ENCODE results near the gene DCANP1.
A peak's percentile ranks its signal among the peaks of the same experiment; 100 is the strongest.

The DCANP1 gene

GRCh38 chr5:135435467-135436330 lies 11.4 kb downstream of the DCANP1 start:
- Mint-ChIP-seq H3K27ac (no peak overlapping the region), H3K27me3 (peaks cover 4 to 6% of the 10 kb centered on the region in 2 donors), H3K4me1 (peaks cover 26 to 38% of the 10 kb centered on the region in 2 donors), H3K4me3 (no peak overlapping the region), H3K9me3 (no peaks in the 10 kb centered on the region), H3K36me3 (no peaks in the 10 kb centered on the region)
- DNase-seq, result no peak
- ATAC-seq (replicated peaks), result no peak

DNA sequence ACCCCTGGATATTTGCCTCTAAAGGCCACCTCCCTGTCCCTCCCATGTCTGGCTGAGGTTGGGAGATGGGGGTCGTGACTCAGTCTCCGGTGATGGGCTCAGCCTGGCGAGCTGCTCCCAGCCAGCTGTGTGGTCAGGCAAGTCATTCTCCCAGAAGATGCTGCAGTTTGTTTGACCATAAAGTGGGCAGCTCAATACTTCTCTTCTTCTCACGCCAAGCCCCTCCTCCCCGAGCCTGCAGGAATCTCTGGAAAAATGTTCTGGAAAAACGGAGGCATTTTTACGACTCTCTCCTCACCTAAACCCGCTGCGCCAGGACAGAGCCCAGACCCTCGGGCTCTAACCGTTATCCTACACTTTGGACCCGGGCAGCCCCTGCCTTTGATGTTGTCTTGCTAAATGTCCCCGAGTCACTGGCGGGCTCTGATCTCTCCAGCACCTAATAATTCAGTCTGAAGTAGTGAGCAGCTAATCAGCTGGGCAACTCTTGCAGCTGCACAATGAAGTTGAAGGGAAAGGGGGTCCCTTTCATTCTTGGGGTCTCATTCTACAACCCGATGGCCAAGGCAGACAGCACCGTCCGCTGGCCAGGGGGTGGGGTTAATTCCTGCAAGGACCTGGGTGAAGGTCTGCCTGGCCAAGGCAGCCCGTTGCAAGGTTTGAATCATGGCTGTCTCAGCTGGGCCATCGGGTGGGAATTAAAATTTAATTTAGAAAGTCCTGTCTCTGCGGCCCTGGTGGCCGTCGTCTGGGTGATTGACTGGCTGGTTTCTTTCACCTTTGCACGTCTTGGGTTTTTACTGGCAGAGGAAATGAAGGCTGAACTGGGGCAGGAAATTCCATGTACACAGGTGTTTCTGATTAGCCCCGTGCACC lies 12.3 kb downstream of the DCANP1 start:
- Mint-ChIP-seq H3K9me3 (no peaks in the 10 kb centered on the region), H3K27ac (peak overlapping the region; percentile 1), H3K4me1 (peaks cover 25 to 34% of the 10 kb centered on the region in 2 donors), H3K36me3 (no peaks in the 10 kb centered on the region), H3K27me3 (peaks cover 4 to 6% of the 10 kb centered on the region in 2 donors), H3K4me3 (no peak overlapping the region)
- ATAC-seq (replicated peaks) (no peak), DNase-seq (no peak)

DNA sequence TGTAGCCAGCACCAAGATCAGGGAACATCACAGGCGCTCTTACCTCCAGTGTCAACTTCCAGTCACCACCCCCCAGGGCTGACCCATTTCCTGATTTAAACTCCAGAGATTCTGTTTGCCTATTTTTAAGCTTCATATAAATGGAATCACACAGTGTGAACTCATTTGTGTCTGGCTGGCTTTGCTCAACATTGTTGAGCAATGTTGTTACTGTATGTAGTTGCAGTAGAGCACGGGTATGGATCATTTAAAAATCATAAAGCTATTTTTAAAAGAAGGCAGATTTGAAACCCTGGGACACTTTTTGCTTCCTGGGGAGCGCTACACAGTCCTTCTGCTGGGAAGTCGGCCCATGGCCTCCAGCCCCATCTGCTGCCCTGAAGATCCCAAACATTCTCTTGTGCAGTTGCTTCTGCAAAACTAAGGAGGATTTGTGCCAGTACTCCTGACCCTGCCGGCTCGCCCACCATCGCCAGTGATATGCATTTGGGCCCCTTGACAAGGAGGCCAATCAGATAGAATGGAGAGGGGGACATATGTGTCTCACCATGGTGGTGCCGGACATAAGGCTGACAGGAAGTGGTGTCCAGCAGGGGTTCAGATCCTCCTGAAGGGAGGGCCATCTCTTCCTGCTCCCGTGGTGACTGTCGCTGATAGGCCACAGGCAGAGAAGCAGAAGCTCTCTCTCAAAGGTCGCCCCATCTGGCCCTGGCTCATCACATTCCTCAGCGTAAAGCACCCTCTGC lies 13.3 kb downstream of the DCANP1 start:
- Mint-ChIP-seq H3K4me3 (no peak overlapping the region), H3K27ac (no peak overlapping the region), H3K4me1 (peaks cover 20 to 24% of the 10 kb centered on the region in 2 donors), H3K27me3 (peaks cover 4 to 10% of the 10 kb centered on the region in 2 donors), H3K9me3 (peaks cover 2% of the 10 kb centered on the region in 2 donors), H3K36me3 (peaks cover 2% of the 10 kb centered on the region in 2 donors)
- no peak for DNase-seq
- no peak for ATAC-seq (replicated peaks)

- ATAC-seq (replicated peaks) (no peak), DNase-seq (no peak)
- Mint-ChIP-seq H3K9me3 (peaks cover 8 to 9% of the 10 kb centered on the region in 2 donors), H3K4me1 (peaks cover 6 to 7% of the 10 kb centered on the region in 2 donors), H3K4me3 (no peak overlapping the region), H3K36me3 (peaks cover 3 to 7% of the 10 kb centered on the region in 2 donors), H3K27ac (no peak overlapping the region), H3K27me3 (peaks cover 8 to 14% of the 10 kb centered on the region in 2 donors)
Observed at GRCh38 chr5:135432113-135432512, 15.0 kb downstream of the DCANP1 start.

GRCh38 chr5:135430135-135430437 lies 17.1 kb downstream of the DCANP1 start:
- no peak overlapping the region for H3K27ac Mint-ChIP-seq

GRCh38 chr5:135429301-135430134 lies 17.6 kb downstream of the DCANP1 start:
- H3K4me3 Mint-ChIP-seq, result no peak overlapping the region
- peaks cover 4 to 8% of the 10 kb centered on the region in 2 donors for H3K27me3 Mint-ChIP-seq
- ATAC-seq (replicated peaks), result no peak

More at GRCh38 chr5:135430135-135430437, 17.1 kb downstream of the DCANP1 start:
- H3K36me3 Mint-ChIP-seq, result peaks cover 3 to 7% of the 10 kb centered on the region in 2 donors
- ATAC-seq (replicated peaks) (no peak), DNase-seq (no peak)
- H3K27me3 Mint-ChIP-seq, result peaks cover 8 to 14% of the 10 kb centered on the region in 2 donors
- H3K4me3 Mint-ChIP-seq, result no peak overlapping the region
- H3K4me1 Mint-ChIP-seq, result no peaks in the 10 kb centered on the region
- H3K9me3 Mint-ChIP-seq, result peaks cover 8 to 9% of the 10 kb centered on the region in 2 donors

GRCh38 chr5:135428586-135428985 lies 18.6 kb downstream of the DCANP1 start:
- Mint-ChIP-seq H3K4me3 (no peak overlapping the region), H3K9me3 (peaks cover 8 to 9% of the 10 kb centered on the region in 2 donors), H3K4me1 (peaks cover 3 to 5% of the 10 kb centered on the region in 2 donors), H3K36me3 (peaks cover 3 to 7% of the 10 kb centered on the region in 2 donors), H3K27me3 (peaks cover 8 to 9% of the 10 kb centered on the region in 2 donors), H3K27ac (no peak overlapping the region)
- no peak for DNase-seq
- no peak for ATAC-seq (replicated peaks)

More at GRCh38 chr5:135429301-135430134, 17.6 kb downstream of the DCANP1 start:
- no peak overlapping the region for H3K27ac Mint-ChIP-seq
- peaks cover 3 to 7% of the 10 kb centered on the region in 2 donors for H3K36me3 Mint-ChIP-seq
- no peak for DNase-seq
- H3K9me3 Mint-ChIP-seq, result peaks cover 8 to 9% of the 10 kb centered on the region in 2 donors
- H3K4me1 Mint-ChIP-seq, result no peaks in the 10 kb centered on the region

DNA sequence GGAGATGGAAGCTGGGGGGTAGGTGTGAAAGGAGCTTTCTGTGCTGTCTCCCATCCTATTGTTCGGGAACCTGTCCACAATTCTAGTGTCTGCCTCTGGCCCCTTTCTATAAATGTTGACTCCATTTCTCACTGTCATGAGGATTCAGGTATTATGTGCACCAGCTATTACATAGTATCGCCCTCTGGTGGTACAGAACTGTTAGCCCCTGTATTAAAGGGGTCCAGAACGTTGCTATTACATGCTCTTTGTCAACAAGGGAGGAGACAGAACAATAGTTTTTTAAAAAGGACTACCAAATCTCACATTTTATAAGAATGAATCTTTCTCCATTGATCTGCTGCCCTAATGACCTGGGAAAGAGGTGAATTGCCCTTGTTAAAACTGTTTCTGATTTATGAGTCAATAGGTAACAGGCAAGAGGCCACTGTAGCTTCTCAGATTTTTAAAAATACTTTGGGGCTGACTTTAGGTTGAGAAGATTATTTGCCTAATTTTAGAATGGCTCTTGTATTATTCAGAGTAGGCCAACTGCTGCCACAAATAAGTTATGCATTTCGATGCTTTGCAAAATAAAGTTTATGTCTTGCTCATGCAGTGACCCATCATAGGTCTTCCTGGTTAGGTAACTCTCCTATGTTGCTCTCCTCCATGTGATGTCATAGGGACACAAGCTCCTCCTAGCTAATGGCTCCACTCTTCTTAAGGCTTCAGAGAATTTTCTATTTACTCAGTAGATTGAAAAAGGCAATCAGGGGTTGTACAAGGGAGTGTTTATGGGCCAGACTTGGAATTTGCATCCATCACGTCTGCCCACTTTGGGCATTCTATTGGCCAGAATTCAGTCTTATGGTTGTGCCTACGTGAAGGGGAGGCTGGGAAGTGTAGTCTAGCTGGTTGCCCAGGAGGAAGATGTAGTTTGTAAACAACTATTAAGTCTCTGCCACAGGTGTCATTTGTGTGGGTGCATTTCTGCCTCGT lies 20.8 kb downstream of the DCANP1 start:
- no peak overlapping the region for H3K27ac Mint-ChIP-seq
- no peak overlapping the region for H3K4me3 Mint-ChIP-seq
- peaks cover 8 to 9% of the 10 kb centered on the region in 2 donors for H3K27me3 Mint-ChIP-seq

GRCh38 chr5:135425641-135426040 lies 21.5 kb downstream of the DCANP1 start:
- Mint-ChIP-seq H3K4me1 (peaks cover 3 to 9% of the 10 kb centered on the region in 2 donors), H3K27me3 (peaks cover 8 to 9% of the 10 kb centered on the region in 2 donors), H3K9me3 (peaks cover 8 to 9% of the 10 kb centered on the region in 2 donors), H3K4me3 (no peak overlapping the region), H3K27ac (no peak overlapping the region), H3K36me3 (peaks cover 3 to 7% of the 10 kb centered on the region in 2 donors)
- no peak for ATAC-seq (replicated peaks)
- no peak for DNase-seq

More for the DNA sequence above, 20.8 kb downstream of the DCANP1 start:
- H3K9me3 Mint-ChIP-seq, result peaks cover 8 to 9% of the 10 kb centered on the region in 2 donors
- H3K36me3 Mint-ChIP-seq, result peaks cover 3 to 7% of the 10 kb centered on the region in 2 donors
- DNase-seq (no peak), ATAC-seq (replicated peaks) (peak; percentile 88 to 95)
- peaks cover 3 to 9% of the 10 kb centered on the region in 2 donors for H3K4me1 Mint-ChIP-seq

- Mint-ChIP-seq H3K9me3 (peaks cover 12% of the 10 kb centered on the region in 2 donors), H3K4me3 (no peak overlapping the region), H3K4me1 (peaks cover 3 to 9% of the 10 kb centered on the region in 2 donors), H3K27ac (no peak overlapping the region), H3K27me3 (peaks cover 11 to 16% of the 10 kb centered on the region in 2 donors), H3K36me3 (peaks cover under 1 to 11% of the 10 kb centered on the region in 2 donors)
- ATAC-seq (replicated peaks), result no peak
- DNase-seq, result no peak
Observed at GRCh38 chr5:135423846-135424168, 23.3 kb downstream of the DCANP1 start.

DNA sequence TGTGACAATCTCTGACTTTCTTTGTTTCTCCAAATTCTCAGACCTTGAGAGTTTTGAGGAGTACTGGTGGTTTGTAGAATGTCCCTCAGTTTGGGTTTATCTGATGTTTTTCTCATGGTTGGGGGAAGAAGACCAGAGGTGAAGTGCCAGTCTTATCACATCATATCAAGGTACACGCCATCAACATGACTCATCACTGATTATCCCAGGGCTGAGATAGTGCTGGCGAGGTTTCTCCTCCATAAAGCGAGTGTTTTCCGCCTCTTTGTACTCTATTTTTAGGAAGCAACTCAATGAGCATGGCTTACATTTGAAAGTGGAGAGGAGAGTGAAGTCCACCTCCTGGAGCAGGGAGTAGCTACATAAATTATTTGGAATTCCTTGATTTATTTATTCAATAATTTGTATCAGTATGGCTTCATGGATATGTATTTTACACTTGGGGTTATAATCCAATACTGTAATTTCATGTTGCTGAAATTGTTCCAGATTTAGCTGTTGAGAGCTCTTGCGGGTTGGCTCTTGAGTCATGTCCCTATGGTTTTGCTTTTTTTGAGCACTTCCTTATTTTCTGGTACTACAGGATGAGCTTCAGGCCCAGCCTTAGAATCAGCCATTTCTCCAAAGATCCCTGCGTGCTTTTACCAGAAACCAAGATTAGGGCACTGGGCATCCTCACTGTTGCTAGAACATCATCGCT lies 23.9 kb downstream of the DCANP1 start:
- H3K27me3 Mint-ChIP-seq, result peaks cover 12 to 13% of the 10 kb centered on the region in 2 donors
- H3K4me1 Mint-ChIP-seq, result peaks cover 3 to 9% of the 10 kb centered on the region in 2 donors
- ATAC-seq (replicated peaks), result peak; percentile 34 to 48
- peaks cover 0 to 7% of the 10 kb centered on the region in 2 donors for H3K36me3 Mint-ChIP-seq
- H3K27ac Mint-ChIP-seq, result no peak overlapping the region
- peaks cover 7 to 8% of the 10 kb centered on the region in 2 donors for H3K9me3 Mint-ChIP-seq
- no peak overlapping the region for H3K4me3 Mint-ChIP-seq
- no peak for DNase-seq

- H3K36me3 Mint-ChIP-seq, result peaks cover 0 to 7% of the 10 kb centered on the region in 2 donors
- DNase-seq (no peak), ATAC-seq (replicated peaks) (no peak)
- H3K9me3 Mint-ChIP-seq, result peaks cover 5 to 8% of the 10 kb centered on the region in 2 donors
- no peak overlapping the region for H3K4me3 Mint-ChIP-seq
- H3K27ac Mint-ChIP-seq, result no peak overlapping the region
- peaks cover 12 to 13% of the 10 kb centered on the region in 2 donors for H3K27me3 Mint-ChIP-seq
- H3K4me1 Mint-ChIP-seq, result peaks cover 3 to 9% of the 10 kb centered on the region in 2 donors
Observed at GRCh38 chr5:135422419-135422818, 24.7 kb downstream of the DCANP1 start.
